Measurements from ENCODE around the gene LMAN2. TPM values are rescaled to one million over a fixed set of nuclear protein-coding genes. Genes with fewer than 3 reads are reported as not detected.

LMAN2 gene
- total and polyA plus RNA-seq, 2 experiments from 2014 or later = 153 to 227 TPM

GRCh38 chr5:177334155-177334551, 17.3 kb downstream of the LMAN2 start:
- TF ChIP-seq POLR2AphosphoS5 (IDR thresholded peaks at IDR 0.05; ENCODE audit: low read depth) (no peak), ZNF114 (CRISPR knock-in tag; IDR thresholded peaks at IDR 0.05) (no peak), CTCF (conservative IDR thresholded peaks at IDR 0.05; ENCODE audit: low read depth in 2 of 2) (no peak), CREB1 (CRISPR knock-in tag; IDR thresholded peaks at IDR 0.05; ENCODE audit: low read depth) (no peak), ETS1 (IDR thresholded peaks at IDR 0.05) (no peak), STAT1 (IDR thresholded peaks at IDR 0.05; ENCODE audit: unreplicated experiment) (no peak), JUNB (IDR thresholded peaks at IDR 0.05; ENCODE audit: unreplicated experiment) (no peak), REST (IDR thresholded peaks at IDR 0.05; ENCODE audit: unreplicated experiment) (no peak), NANOG (IDR thresholded peaks at IDR 0.05; ENCODE audit: borderline replicate concordance) (no peak), ZNF462 (CRISPR knock-in tag; IDR thresholded peaks at IDR 0.05) (no peak), EZH2 (IDR thresholded peaks at IDR 0.05; ENCODE audit: low read depth, unreplicated experiment) (no peak), EZH2phosphoT487 (IDR thresholded peaks at IDR 0.05; ENCODE audit: unreplicated experiment) (no peak), ZNF331 (CRISPR knock-in tag; IDR thresholded peaks at IDR 0.05; ENCODE audit: low read depth) (no peak)
- Mint-ChIP-seq H3K36me3 (ENCODE audit: low read depth) (peaks cover 58% of the 10 kb centered on the region), H3K4me3 (no peak overlapping the region), H3K4me1 (peaks cover 15% of the 10 kb centered on the region), H3K27ac (no peak overlapping the region), H3K9me3 (no peaks in the 10 kb centered on the region), H3K27me3 (ENCODE audit: insufficient read depth, low read depth, poor library complexity) (peaks cover 11% of the 10 kb centered on the region)
- ATAC-seq = no peak
- no peaks in the 10 kb centered on the region for H3K27me3 ChIP-seq (ENCODE audit: insufficient read depth)
- peaks cover 6% of the 10 kb centered on the region; the same call in 1 of the 2 replicates for H4K20me1 ChIP-seq (replicated peaks; ENCODE audit: insufficient read depth)
- peaks cover 5% of the 10 kb centered on the region; the same call in 1 of the 2 replicates for H3K36me3 ChIP-seq (ENCODE audit: insufficient read depth)
- H3K79me2 ChIP-seq (replicated peaks; ENCODE audit: insufficient read depth) = no peaks in the 10 kb centered on the region
- H3K9me2 ChIP-seq (ENCODE audit: insufficient read depth) = no peaks in the 10 kb centered on the region
- no peak overlapping the region for H3K4me3 ChIP-seq
- no peak overlapping the region for H3K4me2 ChIP-seq
- no peaks in the 10 kb centered on the region for H3F3A ChIP-seq (replicated peaks; ENCODE audit: low read depth)
- no peak overlapping the region for H3K27ac ChIP-seq (ENCODE audit: low read depth)
- no peak overlapping the region for H2AFZ ChIP-seq
- no peaks in the 10 kb centered on the region; the same call in 1 of the 2 replicates for H3K4me1 ChIP-seq (ENCODE audit: insufficient read depth)
- no peak for DNase-seq (ENCODE audit: low spot score)

All from GM23338 (cell line).